ENCODE measurements around the gene CNKSR3. TPM values are rescaled to one million over a fixed set of nuclear protein-coding genes. Genes with fewer than 3 reads are reported as not detected.

Gene CNKSR3
- total and polyA plus RNA-seq, 2 of the 8 experiments (the other 6 are each of a cell fraction or from before 2014, with no cell fraction given) = 1.2 to 6.2 TPM

- no peak for TF ChIP-seq POU5F1 (IDR thresholded peaks at IDR 0.05; ENCODE audit: low read depth, low read length)
- TF ChIP-seq TEAD4 (IDR thresholded peaks at IDR 0.05; ENCODE audit: low read depth, low read length) = no peak
- TF ChIP-seq CBX5 (IDR thresholded peaks at IDR 0.05; ENCODE audit: low read depth, low read length) = no peak
- TF ChIP-seq CREB1 (IDR thresholded peaks at IDR 0.05) = no peak
- TF ChIP-seq TCF12 (IDR thresholded peaks at IDR 0.05; ENCODE audit: low read depth, low read length) = no peak
- TF ChIP-seq JUND (IDR thresholded peaks at IDR 0.05; ENCODE audit: low read length) = no peak
- TF ChIP-seq EP300 (IDR thresholded peaks at IDR 0.05; ENCODE audit: borderline replicate concordance in 1 of 2, low read depth in 2 of 2, low read length in 2 of 2) = no peak
Observed at GRCh38 chr6:154430481-154430919, 80.0 kb downstream of the CNKSR3 start (continued).
